CD4-positive, alpha-beta T cell treated with Interferon alpha-2 for 1 hour (primary cell): Measurements from ENCODE around the gene TNFAIP6.

Experiments
- DNase-seq, 2 donors: peaks; one replicate each; pipeline ENCODE4 v3.0.0-alpha.2; 2020 to 2022

The TNFAIP6 gene

DNA sequence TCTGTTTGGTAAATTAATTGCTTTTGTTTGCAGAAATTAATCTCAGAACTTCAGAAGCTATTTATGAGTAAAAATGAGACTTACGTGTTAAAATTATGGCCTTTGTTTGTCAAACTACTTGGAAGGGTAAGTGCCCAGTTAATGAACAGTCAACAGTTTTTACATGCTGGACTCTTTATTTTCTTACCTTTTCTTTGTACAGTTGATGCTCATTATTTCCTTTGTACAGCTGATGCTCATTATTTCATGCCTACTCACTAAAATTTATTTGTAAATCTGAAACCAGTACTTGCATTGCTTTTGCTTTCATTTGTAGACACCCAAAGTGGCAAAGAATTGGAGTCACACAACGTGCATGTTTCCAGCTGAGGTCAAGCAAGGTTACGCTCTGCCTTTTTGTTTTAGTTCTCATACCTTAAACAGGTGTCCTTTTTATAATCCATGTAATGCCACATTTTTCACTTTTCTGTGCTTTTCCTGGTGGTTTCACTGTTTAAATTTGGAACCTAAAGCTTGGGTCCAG, 65.6 kb downstream of the TNFAIP6 start:
- peak in 1 of 2 donors; percentile 24 for DNase-seq

GRCh38 chr2:151423760-151424159, 66.4 kb downstream of the TNFAIP6 start:
- peak; percentile 2 to 54 for DNase-seq
